Measurements from ENCODE around the gene IL32.

The IL32 gene

DNA sequence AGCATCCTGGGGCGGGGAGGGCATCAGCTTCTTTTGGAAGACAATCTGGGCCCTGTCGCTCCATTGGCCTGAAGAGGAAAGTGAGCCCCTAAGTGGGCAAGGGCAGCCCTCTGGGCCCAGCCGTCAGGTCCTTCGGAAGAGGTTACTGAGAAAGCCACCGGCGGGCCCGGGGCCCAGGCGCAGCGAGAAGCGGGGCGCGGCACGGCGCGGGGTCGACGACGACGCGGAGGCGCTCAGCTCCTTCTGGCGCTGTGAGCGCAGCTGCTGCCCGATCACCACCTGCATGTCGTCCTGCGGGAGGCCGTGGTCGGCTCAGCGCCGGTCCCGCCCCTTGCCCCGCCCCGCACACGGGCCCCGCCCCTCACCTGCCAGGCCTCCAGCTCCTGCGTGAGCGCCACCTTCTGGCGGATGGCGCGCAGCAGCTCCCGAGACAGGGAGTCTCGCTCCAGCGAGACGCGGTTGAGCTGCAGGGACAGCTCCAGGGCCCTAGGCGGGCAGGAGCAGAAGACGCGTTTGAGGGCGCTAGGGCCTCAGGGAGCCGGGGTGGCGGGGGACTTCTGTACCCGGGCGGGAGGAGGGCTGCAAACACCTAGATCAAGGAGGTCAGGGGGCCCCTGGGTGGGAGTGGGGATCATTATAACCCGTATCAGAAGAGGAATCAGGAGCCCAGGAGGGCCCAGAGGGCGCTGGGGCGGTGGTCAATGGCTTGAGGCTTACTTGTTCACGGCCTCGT lies 37.3 kb upstream of the IL32 start:
- DNase-seq (ENCODE audit: low read depth in 3 of 3, low spot score in 1 of 3), result peak; percentile 56 to 90 (median 83)

DNA sequence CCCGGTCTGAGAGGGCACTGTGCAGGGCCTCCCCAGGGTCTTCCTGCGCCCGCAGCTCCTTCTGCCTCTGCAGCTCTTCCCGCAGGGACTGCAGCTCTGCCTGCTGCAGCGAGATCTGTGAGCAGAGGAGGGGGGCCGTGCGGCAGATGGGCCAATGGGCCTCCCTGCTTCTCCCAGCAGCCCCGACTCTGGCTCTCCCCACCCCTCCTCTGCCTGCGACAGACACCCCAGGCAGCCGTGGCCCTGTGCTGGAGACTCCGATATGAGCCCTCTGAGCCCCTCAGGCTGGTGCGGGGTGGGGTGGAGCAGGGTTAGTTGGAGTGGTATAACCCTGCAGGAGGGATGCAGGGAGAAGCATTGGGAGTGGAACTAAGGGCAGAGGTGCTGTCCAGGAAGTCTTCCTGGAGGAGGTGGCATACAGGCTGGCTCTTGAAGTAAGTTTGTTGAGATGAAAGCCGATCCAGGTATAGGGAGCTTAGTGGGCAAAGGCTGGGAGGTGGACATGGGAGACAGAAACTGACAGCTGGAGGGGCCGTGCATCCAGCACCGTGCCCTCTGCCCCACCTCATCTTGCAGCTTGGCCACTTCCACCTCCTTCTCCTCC lies 36.6 kb upstream of the IL32 start:
- no peak for DNase-seq (ENCODE audit: low read depth in 3 of 3, low spot score in 1 of 3)

- DNase-seq (ENCODE audit: low read depth in 3 of 3, low spot score in 1 of 3), result no peak
These were observed 35.8 kb upstream of the IL32 start for GRCh38 chr16:3029491-3030221.

GRCh38 chr16:3030222-3031212 lies 34.9 kb upstream of the IL32 start:
- DNase-seq (ENCODE audit: low read depth in 3 of 3, low spot score in 1 of 3), result no peak

DNA sequence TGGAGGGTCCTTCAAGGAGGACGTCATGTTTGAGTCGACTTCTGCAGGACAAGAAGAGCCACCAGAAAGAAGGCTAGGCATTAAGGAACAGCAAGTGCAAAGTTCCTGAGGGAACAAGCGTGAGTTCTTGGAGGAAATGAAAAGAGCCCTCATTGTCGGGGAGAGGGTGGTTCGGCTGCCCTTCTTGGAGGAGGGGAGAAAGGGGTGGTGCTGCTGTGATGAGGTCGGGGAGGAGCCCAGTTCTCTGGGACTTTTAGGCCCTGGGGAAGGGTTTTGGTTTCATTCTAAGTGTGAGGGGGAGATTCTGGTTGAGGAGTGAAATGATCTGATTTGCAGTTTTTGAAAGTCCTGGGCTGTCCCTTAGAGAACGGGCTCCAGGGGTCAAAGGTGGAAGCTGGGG lies 32.8 kb upstream of the IL32 start:
- DNase-seq (ENCODE audit: low read depth in 3 of 3, low spot score in 1 of 3), result no peak

GRCh38 chr16:3035289-3035971 lies 30.0 kb upstream of the IL32 start:
- no peak for DNase-seq (ENCODE audit: low read depth in 3 of 3, low spot score in 1 of 3)

DNA sequence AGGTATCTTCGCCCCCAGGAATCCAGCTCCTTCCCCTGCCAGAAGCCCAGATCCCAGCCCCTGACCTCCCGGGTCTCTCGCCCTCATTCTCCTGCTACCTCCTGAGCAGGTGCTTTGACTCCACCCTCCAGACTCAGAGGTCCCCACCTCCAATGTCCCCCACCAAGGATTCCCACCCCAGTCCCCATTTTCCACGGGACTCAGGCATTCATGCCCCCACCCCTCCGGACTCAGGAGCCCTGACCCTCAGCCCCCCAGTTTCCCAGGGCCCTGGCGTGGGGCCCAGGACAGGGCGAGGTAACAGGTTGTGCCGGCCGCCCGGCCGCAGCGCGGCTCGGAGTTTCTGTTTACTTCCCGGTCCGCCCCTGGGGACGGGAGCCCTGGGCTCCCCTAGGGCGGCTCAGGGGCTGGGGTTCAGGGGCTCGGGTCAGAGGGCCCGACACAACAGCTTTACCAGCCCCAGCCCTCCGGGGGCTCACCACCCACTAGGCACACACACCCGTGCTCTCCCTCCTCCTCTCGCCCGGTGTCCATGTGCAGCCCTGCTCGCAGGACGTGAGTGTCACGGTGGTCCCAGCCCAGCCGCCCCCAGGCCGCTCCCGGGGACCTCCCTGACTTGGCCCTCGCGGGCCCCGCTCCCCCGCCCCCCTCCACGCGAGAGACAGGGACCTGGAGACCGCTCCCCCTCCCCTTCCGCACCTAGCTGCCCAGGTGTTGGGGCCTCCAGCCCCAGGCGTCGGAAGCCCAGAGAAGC lies 29.3 kb upstream of the IL32 start:
- no peak for DNase-seq (ENCODE audit: low read depth in 3 of 3, low spot score in 1 of 3)

- DNase-seq (ENCODE audit: low read depth in 3 of 3, low spot score in 1 of 3), result no peak
These were observed 28.6 kb upstream of the IL32 start, which contains the start of gene BICDL2 for GRCh38 chr16:3036726-3037315. Gene BICDL2, minus strand, starts transcription at chr16:3036944. Its CDS starts 1,448 bp downstream, at chr16:3035496.

GRCh38 chr16:3038256-3038655 lies 27.2 kb upstream of the IL32 start:
- no peak for DNase-seq (ENCODE audit: low read depth in 3 of 3, low spot score in 1 of 3)

DNA sequence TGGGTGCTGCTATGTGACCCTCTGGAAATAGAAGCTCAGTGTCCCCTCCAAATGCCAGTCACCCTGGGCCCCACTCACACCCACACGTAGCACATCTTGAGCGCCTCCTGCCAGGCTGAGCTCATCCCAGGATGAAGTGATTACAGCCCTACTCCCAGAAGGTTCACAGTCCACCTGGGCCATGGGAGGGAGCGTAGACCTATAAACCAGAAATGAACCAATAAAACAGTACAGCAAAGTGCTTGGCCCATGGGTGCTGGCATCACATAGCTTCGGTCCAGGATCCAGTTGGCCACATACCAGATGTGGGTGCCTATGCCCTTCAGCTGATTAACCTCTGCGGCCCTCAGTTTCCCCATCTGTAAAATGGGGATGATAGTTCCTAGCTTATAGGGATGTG lies 26.5 kb upstream of the IL32 start:
- DNase-seq (ENCODE audit: low read depth in 3 of 3, low spot score in 1 of 3), result no peak

GRCh38 chr16:3042376-3042775 lies 23.1 kb upstream of the IL32 start:
- DNase-seq (ENCODE audit: low read depth in 3 of 3, low spot score in 1 of 3), result no peak

DNA sequence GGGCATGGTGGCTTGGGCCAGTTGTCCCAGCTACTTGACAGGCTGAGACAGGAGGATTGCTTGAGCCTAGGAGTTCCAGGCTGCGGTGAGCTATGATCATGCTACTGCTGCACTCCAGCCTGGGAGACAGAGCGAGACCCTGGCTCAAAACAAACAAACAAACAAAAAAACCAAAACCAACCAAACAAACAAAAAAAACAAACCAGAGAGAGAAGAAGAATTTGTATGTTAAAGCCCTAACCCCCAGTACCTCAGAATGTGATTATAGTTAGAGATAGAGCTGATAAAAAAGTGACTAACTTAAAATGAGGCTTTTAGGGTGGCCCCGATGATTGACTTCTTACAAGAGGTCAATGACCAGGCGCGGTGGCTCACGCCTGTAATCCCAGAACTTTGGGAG lies 20.7 kb upstream of the IL32 start:
- no peak for DNase-seq (ENCODE audit: low read depth in 3 of 3, low spot score in 1 of 3)

- DNase-seq (ENCODE audit: low read depth in 3 of 3, low spot score in 1 of 3), result no peak
These were observed 19.4 kb upstream of the IL32 start, which contains the start of gene MMP25 for GRCh38 chr16:3045758-3046640. Gene MMP25, plus strand, starts transcription at chr16:3046561. Its CDS starts 357 bp downstream, at chr16:3046918.

- DNase-seq (ENCODE audit: low read depth in 3 of 3, low spot score in 1 of 3), result no peak
These were observed 18.6 kb upstream of the IL32 start for GRCh38 chr16:3046641-3047386.

- DNase-seq (ENCODE audit: low read depth in 3 of 3, low spot score in 1 of 3), result no peak
These were observed 18.1 kb upstream of the IL32 start for GRCh38 chr16:3047387-3047720.

GRCh38 chr16:3049921-3050481 lies 15.4 kb upstream of the IL32 start:
- DNase-seq (ENCODE audit: low read depth in 3 of 3, low spot score in 1 of 3), result no peak

DNA sequence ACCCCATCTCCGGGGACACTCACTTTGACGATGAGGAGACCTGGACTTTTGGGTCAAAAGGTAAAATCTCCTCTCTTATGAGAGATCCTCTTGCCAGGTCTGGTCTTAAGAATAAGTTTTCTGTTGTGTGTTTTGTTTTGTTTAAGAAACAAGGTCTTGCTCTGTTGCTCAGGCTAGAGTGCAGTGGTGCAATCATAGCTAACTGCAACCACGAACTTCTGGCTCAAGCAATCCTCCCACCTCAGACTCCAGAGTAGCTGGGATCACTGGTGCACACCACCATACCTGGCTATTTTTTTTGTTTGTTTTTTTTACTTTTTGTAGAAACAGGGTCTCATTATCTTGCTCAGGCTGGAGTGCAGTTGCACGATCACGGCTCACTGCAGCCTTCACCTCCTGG lies 15.0 kb upstream of the IL32 start:
- no peak for DNase-seq (ENCODE audit: low read depth in 3 of 3, low spot score in 1 of 3)
